ENCODE data around the gene PUS3.

DNA sequence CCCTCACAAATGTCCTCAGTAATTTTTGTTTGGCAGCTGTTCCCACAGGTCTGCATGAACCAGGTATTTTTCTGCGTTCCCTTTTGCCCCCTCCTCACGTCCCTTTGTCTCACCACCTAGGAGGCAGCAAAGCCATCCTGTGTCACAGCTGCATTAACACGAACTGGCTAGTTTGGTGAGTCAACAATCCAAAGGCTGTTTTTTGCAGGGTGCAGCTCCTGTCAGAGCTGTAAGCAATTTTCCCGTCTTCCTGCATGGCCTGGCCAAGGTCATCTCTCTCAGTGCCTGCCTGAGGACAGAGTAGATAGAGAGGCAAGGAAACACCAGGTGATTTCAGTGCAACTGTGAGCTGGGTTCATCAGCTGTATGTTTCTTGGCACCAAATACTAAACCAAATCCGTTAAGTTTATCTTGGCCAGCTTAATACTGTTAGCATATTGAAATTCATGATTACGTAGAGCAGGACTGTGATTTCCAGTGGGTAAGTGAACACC lies 22.3 kb upstream of the PUS3 start:
- TF ChIP-seq, protein P1, sequence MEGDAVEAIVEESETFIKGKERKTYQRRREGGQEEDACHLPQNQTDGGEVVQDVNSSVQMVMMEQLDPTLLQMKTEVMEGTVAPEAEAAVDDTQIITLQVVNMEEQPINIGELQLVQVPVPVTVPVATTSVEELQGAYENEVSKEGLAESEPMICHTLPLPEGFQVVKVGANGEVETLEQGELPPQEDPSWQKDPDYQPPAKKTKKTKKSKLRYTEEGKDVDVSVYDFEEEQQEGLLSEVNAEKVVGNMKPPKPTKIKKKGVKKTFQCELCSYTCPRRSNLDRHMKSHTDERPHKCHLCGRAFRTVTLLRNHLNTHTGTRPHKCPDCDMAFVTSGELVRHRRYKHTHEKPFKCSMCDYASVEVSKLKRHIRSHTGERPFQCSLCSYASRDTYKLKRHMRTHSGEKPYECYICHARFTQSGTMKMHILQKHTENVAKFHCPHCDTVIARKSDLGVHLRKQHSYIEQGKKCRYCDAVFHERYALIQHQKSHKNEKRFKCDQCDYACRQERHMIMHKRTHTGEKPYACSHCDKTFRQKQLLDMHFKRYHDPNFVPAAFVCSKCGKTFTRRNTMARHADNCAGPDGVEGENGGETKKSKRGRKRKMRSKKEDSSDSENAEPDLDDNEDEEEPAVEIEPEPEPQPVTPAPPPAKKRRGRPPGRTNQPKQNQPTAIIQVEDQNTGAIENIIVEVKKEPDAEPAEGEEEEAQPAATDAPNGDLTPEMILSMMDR (IDR thresholded peaks at IDR 0.05; ENCODE audit: poor library complexity, severe bottlenecking): no peak
- no peak for TF ChIP-seq EP300 (conservative IDR thresholded peaks at IDR 0.05; ENCODE audit: poor library complexity, severe bottlenecking)

Measured in neural cell (in vitro differentiated cells).